Measurements from ENCODE around the gene PHKB.

PHKB gene

DNA sequence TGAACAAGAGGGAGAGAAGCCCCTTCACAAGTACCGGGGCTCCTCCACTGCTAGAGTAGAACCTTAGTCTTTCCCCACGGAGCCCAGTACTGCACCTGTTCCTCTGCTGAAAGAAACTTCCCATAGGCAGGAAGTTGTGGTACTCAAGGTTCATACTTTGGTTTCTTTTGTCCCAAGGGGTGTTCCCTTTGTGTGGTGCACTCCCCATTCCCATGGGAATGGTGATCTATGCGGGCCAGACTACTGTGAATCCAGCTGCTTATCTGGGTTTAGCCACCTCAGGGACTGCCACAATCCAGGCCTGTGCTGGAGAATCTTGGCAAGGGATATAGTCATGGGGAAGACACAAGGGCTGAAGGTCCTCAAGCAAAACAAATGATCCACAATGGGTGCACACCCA, 110.6 kb downstream of the PHKB start:
- Histone ChIP-seq H3K79me2 (ENCODE audit: control insufficient read depth, low read length) (peaks cover 11% of the 10 kb centered on the region), H3K4me1 (ENCODE audit: control insufficient read depth, low read length) (peaks cover 28% of the 10 kb centered on the region), H3K27me3 (ENCODE audit: control insufficient read depth, low read length) (no peaks in the 10 kb centered on the region), H4K20me1 (ENCODE audit: control insufficient read depth, insufficient read depth, low read depth, low read length) (no peaks in the 10 kb centered on the region), H3K4me2 (ENCODE audit: low read length) (no peak overlapping the region), H3F3A (ENCODE audit: control insufficient read depth, insufficient read depth) (no peaks in the 10 kb centered on the region), H3K9me3 (ENCODE audit: control insufficient read depth, insufficient read depth, low read length) (peaks cover 12% of the 10 kb centered on the region; the same call in 1 of the 2 replicates), H3K27ac (ENCODE audit: low read depth, low read length) (no peak overlapping the region), H3K36me3 (ENCODE audit: control insufficient read depth, low read length) (peaks cover 22% of the 10 kb centered on the region), H3K4me3 (ENCODE audit: low read length) (no peak overlapping the region), H3K9me2 (replicated peaks; ENCODE audit: control insufficient read depth, low read length) (no peaks in the 10 kb centered on the region)
- TF ChIP-seq, protein P1, sequence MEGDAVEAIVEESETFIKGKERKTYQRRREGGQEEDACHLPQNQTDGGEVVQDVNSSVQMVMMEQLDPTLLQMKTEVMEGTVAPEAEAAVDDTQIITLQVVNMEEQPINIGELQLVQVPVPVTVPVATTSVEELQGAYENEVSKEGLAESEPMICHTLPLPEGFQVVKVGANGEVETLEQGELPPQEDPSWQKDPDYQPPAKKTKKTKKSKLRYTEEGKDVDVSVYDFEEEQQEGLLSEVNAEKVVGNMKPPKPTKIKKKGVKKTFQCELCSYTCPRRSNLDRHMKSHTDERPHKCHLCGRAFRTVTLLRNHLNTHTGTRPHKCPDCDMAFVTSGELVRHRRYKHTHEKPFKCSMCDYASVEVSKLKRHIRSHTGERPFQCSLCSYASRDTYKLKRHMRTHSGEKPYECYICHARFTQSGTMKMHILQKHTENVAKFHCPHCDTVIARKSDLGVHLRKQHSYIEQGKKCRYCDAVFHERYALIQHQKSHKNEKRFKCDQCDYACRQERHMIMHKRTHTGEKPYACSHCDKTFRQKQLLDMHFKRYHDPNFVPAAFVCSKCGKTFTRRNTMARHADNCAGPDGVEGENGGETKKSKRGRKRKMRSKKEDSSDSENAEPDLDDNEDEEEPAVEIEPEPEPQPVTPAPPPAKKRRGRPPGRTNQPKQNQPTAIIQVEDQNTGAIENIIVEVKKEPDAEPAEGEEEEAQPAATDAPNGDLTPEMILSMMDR (IDR thresholded peaks at IDR 0.05; ENCODE audit: low read depth, low read length, poor library complexity, severe bottlenecking): no peak
- no peak for TF ChIP-seq EZH2phosphoT487 (IDR thresholded peaks at IDR 0.05; ENCODE audit: borderline replicate concordance, low read length)

DNA sequence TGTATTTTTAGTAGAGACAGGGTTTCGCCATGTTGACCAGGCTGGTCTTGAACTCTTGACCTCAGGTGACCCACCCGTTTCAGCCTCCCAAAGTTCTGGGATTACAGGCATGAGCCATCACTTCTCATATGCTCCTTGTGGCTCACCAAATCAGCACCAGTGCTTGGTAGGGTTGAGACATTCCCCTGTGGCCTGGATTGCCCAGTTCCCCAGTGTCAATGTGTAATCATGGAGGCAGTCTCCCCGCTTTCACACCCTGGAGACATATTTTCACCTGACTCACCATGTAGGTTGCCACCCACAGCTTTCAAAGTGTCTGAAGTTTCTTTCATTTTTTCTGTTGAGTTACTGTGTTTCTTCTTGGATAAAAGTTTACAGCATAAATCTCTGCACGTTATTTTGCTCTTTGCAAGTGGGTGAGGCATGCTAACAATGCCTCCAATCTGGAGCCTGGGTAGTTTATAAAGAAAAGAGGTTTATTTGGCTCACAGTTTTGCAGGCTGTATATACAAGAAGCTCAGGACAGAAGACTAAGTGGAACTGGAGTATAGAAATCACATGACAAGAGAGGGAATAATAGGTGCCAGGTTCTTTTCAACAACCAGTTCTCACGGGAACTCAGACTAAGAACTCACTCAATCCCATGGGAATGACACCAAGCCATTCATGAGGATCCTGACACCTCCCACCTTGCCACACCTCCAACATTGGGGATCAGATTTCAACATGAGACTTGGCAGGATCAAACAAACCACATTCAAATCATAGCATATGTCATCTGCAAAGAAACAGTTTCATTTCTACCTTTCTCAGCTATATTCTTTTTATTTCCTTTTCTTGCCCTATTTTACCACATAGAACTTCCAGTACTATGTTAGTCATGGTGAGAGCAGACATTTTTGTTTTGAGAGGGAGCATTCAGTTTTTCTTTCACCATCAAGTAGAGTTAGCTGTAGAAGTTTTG, 113.2 kb downstream of the PHKB start:
- H4K20me1 ChIP-seq (ENCODE audit: control insufficient read depth, insufficient read depth, low read depth, low read length): no peaks in the 10 kb centered on the region
- TF ChIP-seq EZH2phosphoT487 (IDR thresholded peaks at IDR 0.05; ENCODE audit: borderline replicate concordance, low read length): no peak
- H3K4me3 ChIP-seq (ENCODE audit: low read length): peak overlapping the region; percentile 25
- H3K79me2 ChIP-seq (ENCODE audit: control insufficient read depth, low read length): no peaks in the 10 kb centered on the region
- H3K4me2 ChIP-seq (ENCODE audit: low read length): peak overlapping the region; percentile 23
- H3K27me3 ChIP-seq (ENCODE audit: control insufficient read depth, low read length): no peaks in the 10 kb centered on the region
- peaks cover 12% of the 10 kb centered on the region; the same call in 1 of the 2 replicates for H3K9me3 ChIP-seq (ENCODE audit: control insufficient read depth, insufficient read depth, low read length)
- H3F3A ChIP-seq (ENCODE audit: control insufficient read depth, insufficient read depth): no peaks in the 10 kb centered on the region
- 0 out of 2 replicates have a peak overlapping the region, but pooled peaks have one; percentile 11 for H3K27ac ChIP-seq (ENCODE audit: low read depth, low read length)
- peaks cover 14% of the 10 kb centered on the region for H3K4me1 ChIP-seq (ENCODE audit: control insufficient read depth, low read length)
- H3K9me2 ChIP-seq (replicated peaks; ENCODE audit: control insufficient read depth, low read length): no peaks in the 10 kb centered on the region
- H3K36me3 ChIP-seq (ENCODE audit: control insufficient read depth, low read length): peaks cover 22% of the 10 kb centered on the region

DNA sequence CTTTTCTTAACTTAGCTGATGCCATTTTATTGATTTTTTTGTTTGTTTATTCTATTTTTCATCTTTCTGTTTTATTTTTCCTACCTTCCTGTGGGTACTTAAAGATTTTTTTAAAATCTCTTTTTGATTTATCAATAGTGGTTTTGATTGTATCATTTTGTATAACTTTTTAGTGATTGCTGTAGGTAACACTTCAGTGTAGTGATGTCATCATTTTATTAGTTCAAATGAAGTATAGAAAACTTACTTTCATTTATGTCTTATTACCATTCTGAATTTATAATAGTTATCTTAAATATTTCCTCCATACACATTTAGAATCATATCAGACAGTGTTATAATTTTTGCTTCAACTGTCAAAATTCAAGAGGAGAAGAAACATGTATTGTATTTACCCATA, 115.9 kb downstream of the PHKB start:
- Histone ChIP-seq H3K79me2 (ENCODE audit: control insufficient read depth, low read length) (no peaks in the 10 kb centered on the region), H3K27ac (ENCODE audit: low read depth, low read length) (no peak overlapping the region), H3K4me3 (ENCODE audit: low read length) (no peak overlapping the region), H3K27me3 (ENCODE audit: control insufficient read depth, low read length) (no peaks in the 10 kb centered on the region), H3K36me3 (ENCODE audit: control insufficient read depth, low read length) (peaks cover 21% of the 10 kb centered on the region), H4K20me1 (ENCODE audit: control insufficient read depth, insufficient read depth, low read depth, low read length) (no peaks in the 10 kb centered on the region), H3K9me3 (ENCODE audit: control insufficient read depth, insufficient read depth, low read length) (peaks cover 12% of the 10 kb centered on the region; the same call in 1 of the 2 replicates), H3K4me2 (ENCODE audit: low read length) (no peak overlapping the region), H3F3A (ENCODE audit: control insufficient read depth, insufficient read depth) (no peaks in the 10 kb centered on the region), H3K9me2 (replicated peaks; ENCODE audit: control insufficient read depth, low read length) (no peaks in the 10 kb centered on the region), H3K4me1 (ENCODE audit: control insufficient read depth, low read length) (peaks cover 14% of the 10 kb centered on the region)
- TF ChIP-seq, protein P1 (IDR thresholded peaks at IDR 0.05; ENCODE audit: low read depth, low read length, poor library complexity, severe bottlenecking): no peak
- no peak for TF ChIP-seq EZH2phosphoT487 (IDR thresholded peaks at IDR 0.05; ENCODE audit: borderline replicate concordance, low read length)

DNA sequence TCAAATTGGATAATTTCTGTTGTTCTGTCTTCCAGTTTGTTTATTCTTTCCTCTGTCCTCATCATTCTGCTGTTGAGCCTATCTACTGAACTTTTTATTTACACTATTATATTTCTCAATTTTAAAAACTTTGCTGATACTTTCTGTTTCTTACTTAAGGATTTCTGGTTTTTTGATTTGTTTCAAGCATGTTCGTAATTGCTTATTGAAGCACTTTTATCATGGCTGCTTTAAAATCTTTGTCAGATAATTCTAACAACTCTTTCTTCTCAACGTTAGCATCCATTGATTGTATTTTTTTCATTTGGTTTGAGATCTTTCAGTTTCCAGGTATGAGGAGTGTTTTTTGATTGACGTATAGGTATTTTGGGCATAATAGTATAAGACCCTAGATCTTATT, 116.9 kb downstream of the PHKB start:
- TF ChIP-seq, protein P1 (IDR thresholded peaks at IDR 0.05; ENCODE audit: low read depth, low read length, poor library complexity, severe bottlenecking): no peak
- TF ChIP-seq EZH2phosphoT487 (IDR thresholded peaks at IDR 0.05; ENCODE audit: borderline replicate concordance, low read length): no peak
- Histone ChIP-seq H3K79me2 (ENCODE audit: control insufficient read depth, low read length) (no peaks in the 10 kb centered on the region), H3K9me2 (replicated peaks; ENCODE audit: control insufficient read depth, low read length) (no peaks in the 10 kb centered on the region), H3K9me3 (ENCODE audit: control insufficient read depth, insufficient read depth, low read length) (peaks cover 9% of the 10 kb centered on the region; the same call in 1 of the 2 replicates), H3K36me3 (ENCODE audit: control insufficient read depth, low read length) (peaks cover 18% of the 10 kb centered on the region), H3K4me1 (ENCODE audit: control insufficient read depth, low read length) (peaks cover 14% of the 10 kb centered on the region), H3F3A (ENCODE audit: control insufficient read depth, insufficient read depth) (no peaks in the 10 kb centered on the region), H3K27me3 (ENCODE audit: control insufficient read depth, low read length) (no peaks in the 10 kb centered on the region), H3K4me3 (ENCODE audit: low read length) (no peak overlapping the region), H3K27ac (ENCODE audit: low read depth, low read length) (no peak overlapping the region), H3K4me2 (ENCODE audit: low read length) (no peak overlapping the region), H4K20me1 (ENCODE audit: control insufficient read depth, insufficient read depth, low read depth, low read length) (no peaks in the 10 kb centered on the region)

Data from DOHH2 (cell line).